ENCODE measurements around the gene LRRC23. TPM values are rescaled to one million over a fixed set of nuclear protein-coding genes. Genes with fewer than 3 reads are reported as not detected.

LRRC23 gene
- polyA plus RNA-seq, 1 donor from 2014 or later = 4.9 TPM

- peak overlapping the region; percentile 89 to 98 (median 93) for H3K27ac Mint-ChIP-seq
- H3K4me1 Mint-ChIP-seq = peaks cover 11 to 22% (median 13%) of the 10 kb centered on the region in 3 donors
- H3K27me3 Mint-ChIP-seq = no peaks in the 10 kb centered on the region
- H3K4me3 Mint-ChIP-seq = peak overlapping the region; percentile 70 to 96 (median 88)
- H3K9me3 Mint-ChIP-seq = no peaks in the 10 kb centered on the region
- H3K36me3 Mint-ChIP-seq = peaks cover 3% of the 10 kb centered on the region
Observed at GRCh38 chr12:6936636-6937480, 32.2 kb downstream of the LRRC23 start.

- Mint-ChIP-seq H3K4me1 (peaks cover 9 to 15% (median 9%) of the 10 kb centered on the region in 3 donors), H3K4me3 (peak overlapping the region; percentile 70 to 96 (median 88)), H3K27ac (peak overlapping the region; percentile 89 to 98 (median 93)), H3K9me3 (no peaks in the 10 kb centered on the region), H3K36me3 (peaks cover 4% of the 10 kb centered on the region), H3K27me3 (no peaks in the 10 kb centered on the region)
Observed at GRCh38 chr12:6937481-6938352, 33.1 kb downstream of the LRRC23 start.

GRCh38 chr12:6938353-6939190 is 34.0 kb downstream of the LRRC23 start:
- Mint-ChIP-seq H3K27me3 (no peaks in the 10 kb centered on the region), H3K27ac (peak overlapping the region; percentile 89 to 98 (median 93)), H3K36me3 (peaks cover 4% of the 10 kb centered on the region), H3K9me3 (no peaks in the 10 kb centered on the region), H3K4me3 (peak overlapping the region in 3 of 4 donors; percentile 0 to 84 (median 72)), H3K4me1 (peaks cover 13 to 14% (median 14%) of the 10 kb centered on the region in 3 donors)

DNA sequence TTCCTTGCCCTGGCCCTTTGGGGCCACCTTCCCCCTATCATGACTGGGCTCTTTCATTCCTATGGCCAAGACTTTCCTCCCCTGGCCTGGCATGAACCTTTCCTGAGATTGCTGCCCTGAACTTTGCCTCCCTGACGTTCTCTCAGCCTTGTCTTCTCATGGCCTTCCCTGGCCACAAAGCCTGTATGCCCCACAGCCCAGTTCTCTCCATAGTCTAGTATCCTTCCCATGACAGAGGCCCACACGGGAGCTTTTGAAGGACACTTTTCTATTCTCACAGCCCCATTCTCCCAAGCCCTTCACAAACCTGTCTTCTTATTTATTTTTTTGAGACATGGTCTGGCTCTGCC is 34.5 kb downstream of the LRRC23 start:
- H3K9me3 Mint-ChIP-seq = no peaks in the 10 kb centered on the region
- no peaks in the 10 kb centered on the region for H3K27me3 Mint-ChIP-seq
- H3K27ac Mint-ChIP-seq = peak overlapping the region; percentile 63 to 79 (median 66)
- peaks cover 4% of the 10 kb centered on the region for H3K36me3 Mint-ChIP-seq
- peak overlapping the region in 3 of 4 donors; percentile 0 to 84 (median 72) for H3K4me3 Mint-ChIP-seq
- H3K4me1 Mint-ChIP-seq = peaks cover 15 to 18% (median 15%) of the 10 kb centered on the region in 3 donors

- Mint-ChIP-seq H3K27me3 (no peaks in the 10 kb centered on the region), H3K4me1 (peaks cover 15 to 32% (median 28%) of the 10 kb centered on the region in 3 donors), H3K9me3 (no peaks in the 10 kb centered on the region), H3K36me3 (peaks cover 3% of the 10 kb centered on the region), H3K4me3 (peak overlapping the region in 1 of 4 donors; percentile 42), H3K27ac (peak overlapping the region in 2 of 3 donors; percentile 66 to 76)
Observed at GRCh38 chr12:6941267-6941666, 36.6 kb downstream of the LRRC23 start.

DNA sequence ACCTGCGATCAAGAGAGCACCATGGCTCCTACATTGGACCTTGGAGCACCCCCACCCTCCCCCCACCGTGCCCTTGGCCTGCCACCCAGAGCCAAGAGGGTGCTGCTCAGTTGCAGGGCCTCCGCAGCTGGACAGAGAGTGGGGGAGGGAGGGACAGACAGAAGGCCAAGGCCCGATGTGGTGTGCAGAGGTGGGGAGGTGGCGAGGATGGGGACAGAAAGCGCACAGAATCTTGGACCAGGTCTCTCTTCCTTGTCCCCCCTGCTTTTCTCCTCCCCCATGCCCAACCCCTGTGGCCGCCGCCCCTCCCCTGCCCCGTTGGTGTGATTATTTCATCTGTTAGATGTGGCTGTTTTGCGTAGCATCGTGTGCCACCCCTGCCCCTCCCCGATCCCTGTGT is 37.2 kb downstream of the LRRC23 start:
- Mint-ChIP-seq H3K27ac (peak overlapping the region in 2 of 3 donors; percentile 37 to 95), H3K4me3 (peak overlapping the region in 1 of 4 donors; percentile 61), H3K9me3 (no peaks in the 10 kb centered on the region), H3K4me1 (peaks cover 17 to 33% (median 28%) of the 10 kb centered on the region in 3 donors), H3K27me3 (no peaks in the 10 kb centered on the region), H3K36me3 (peaks cover 2% of the 10 kb centered on the region)

- H3K27ac Mint-ChIP-seq = peak overlapping the region; percentile 37 to 95 (median 86)
- H3K27me3 Mint-ChIP-seq = no peaks in the 10 kb centered on the region
- peaks cover 2% of the 10 kb centered on the region for H3K36me3 Mint-ChIP-seq
- peaks cover 21 to 36% (median 31%) of the 10 kb centered on the region in 3 donors for H3K4me1 Mint-ChIP-seq
- H3K9me3 Mint-ChIP-seq = no peaks in the 10 kb centered on the region
- peak overlapping the region in 1 of 4 donors; percentile 61 for H3K4me3 Mint-ChIP-seq
Observed at GRCh38 chr12:6942331-6942665, 37.7 kb downstream of the LRRC23 start.

- no peaks in the 10 kb centered on the region for H3K9me3 Mint-ChIP-seq
- peak overlapping the region; percentile 95 to 100 (median 99) for H3K27ac Mint-ChIP-seq
- peaks cover 21 to 40% (median 35%) of the 10 kb centered on the region in 3 donors for H3K4me1 Mint-ChIP-seq
- H3K36me3 Mint-ChIP-seq = peaks cover 2% of the 10 kb centered on the region
- no peaks in the 10 kb centered on the region for H3K27me3 Mint-ChIP-seq
- H3K4me3 Mint-ChIP-seq = peak overlapping the region; percentile 86 to 99 (median 96)
Observed at GRCh38 chr12:6943389-6943721, 38.7 kb downstream of the LRRC23 start.

DNA sequence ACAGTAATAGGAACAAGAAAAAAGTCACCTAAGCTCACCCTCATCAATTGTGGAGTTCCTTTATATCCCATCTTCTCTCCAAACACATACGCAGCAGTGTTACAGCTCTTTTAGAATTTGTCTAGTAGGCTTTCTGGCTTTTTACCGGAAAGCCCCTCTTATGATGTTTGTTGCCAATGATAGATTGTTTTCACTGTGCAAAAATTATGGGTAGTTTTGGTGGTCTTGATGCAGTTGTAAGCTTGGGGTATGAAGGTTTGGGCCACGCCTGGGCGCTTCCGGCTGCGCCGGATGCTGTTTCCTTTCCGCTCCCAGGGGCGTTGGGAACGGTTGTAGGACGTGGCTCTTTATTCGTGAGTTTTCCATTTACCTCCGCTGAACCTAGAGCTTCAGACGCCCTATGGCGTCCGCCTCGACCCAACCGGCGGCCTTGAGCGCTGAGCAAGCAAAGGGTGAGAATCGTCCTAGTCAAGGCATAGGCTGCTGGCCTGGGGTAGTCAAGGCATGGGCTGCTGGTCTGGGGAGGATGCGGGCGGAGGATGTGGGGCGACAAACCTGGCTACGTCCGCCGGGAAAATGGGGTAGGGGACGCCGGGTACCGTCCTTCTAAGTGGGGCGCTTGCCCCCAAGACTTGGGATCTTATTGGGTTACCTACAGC is 39.2 kb downstream of the LRRC23 start, which contains the start of the genes C12orf57 and RNU7-1:
C12orf57 (plus strand) TSS at position 301 of the 659 bp plus-strand sequence; CDS start at position 401, 100 bp downstream.
RNU7-1 (plus strand) TSS at position 95 of the 659 bp plus-strand sequence.
- peak within 1 kb of the TSS; percentile 86 to 99 (median 96) for H3K4me3 Mint-ChIP-seq
- H3K27ac Mint-ChIP-seq = peak within 1 kb of the TSS; percentile 95 to 100 (median 99)
- H3K36me3 Mint-ChIP-seq = peaks cover 2% of the 10 kb centered on the region
- no peaks in the 10 kb centered on the region for H3K9me3 Mint-ChIP-seq
- no peaks in the 10 kb centered on the region for H3K27me3 Mint-ChIP-seq
- peaks cover 21 to 43% (median 37%) of the 10 kb centered on the region in 3 donors for H3K4me1 Mint-ChIP-seq

DNA sequence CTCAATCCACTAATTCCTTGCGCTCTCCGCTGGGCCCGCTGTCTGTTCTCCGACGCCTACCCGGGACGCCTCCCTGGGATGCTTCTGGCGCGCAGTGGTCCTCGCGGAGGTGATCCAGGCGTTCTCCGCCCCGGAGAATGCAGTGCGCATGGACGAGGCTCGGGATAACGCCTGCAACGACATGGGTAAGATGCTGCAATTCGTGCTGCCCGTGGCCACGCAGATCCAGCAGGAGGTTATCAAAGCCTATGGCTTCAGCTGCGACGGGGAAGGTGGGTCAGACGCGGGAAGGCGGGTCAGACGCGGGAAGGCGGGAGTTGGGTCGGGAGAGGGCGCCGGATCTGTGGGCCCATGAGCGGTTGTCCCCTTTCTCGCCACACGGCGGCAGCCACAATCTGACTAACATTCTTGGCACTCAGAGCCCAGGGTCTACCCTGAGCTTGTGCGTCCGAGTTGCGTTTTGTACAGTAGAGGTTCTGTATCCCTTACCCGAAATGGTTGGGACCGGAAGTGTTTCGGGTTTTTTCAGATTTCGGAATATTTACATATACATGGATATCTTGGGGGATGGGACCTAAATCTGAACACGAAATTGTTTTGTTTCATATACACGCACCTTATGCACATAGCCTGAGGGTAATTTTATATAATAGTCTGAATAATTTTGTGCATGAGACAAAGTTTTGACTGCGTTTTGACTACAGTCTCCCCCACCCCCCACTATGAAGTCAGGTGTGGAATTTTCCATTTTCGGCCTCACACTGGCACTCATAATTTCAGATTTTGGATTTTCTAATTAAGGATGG is 40.0 kb downstream of the LRRC23 start:
- H3K9me3 Mint-ChIP-seq = no peaks in the 10 kb centered on the region
- peaks cover 28 to 51% (median 45%) of the 10 kb centered on the region in 3 donors for H3K4me1 Mint-ChIP-seq
- H3K4me3 Mint-ChIP-seq = peak overlapping the region; percentile 86 to 99 (median 96)
- H3K36me3 Mint-ChIP-seq = peaks cover 2% of the 10 kb centered on the region
- peak overlapping the region; percentile 95 to 100 (median 99) for H3K27ac Mint-ChIP-seq
- no peaks in the 10 kb centered on the region for H3K27me3 Mint-ChIP-seq

- Mint-ChIP-seq H3K27ac (peak overlapping the region; percentile 95 to 100 (median 99)), H3K4me1 (peaks cover 35 to 60% (median 54%) of the 10 kb centered on the region in 3 donors), H3K36me3 (peaks cover 2% of the 10 kb centered on the region), H3K27me3 (no peaks in the 10 kb centered on the region), H3K9me3 (no peaks in the 10 kb centered on the region), H3K4me3 (peak overlapping the region; percentile 79 to 94 (median 90))
Observed at GRCh38 chr12:6945613-6946012, 41.0 kb downstream of the LRRC23 start.

GRCh38 chr12:6946033-6946919 is 41.7 kb downstream of the LRRC23 start:
- Mint-ChIP-seq H3K27ac (peak overlapping the region; percentile 95 to 100 (median 99)), H3K4me3 (peak overlapping the region; percentile 70 to 94 (median 93)), H3K9me3 (no peaks in the 10 kb centered on the region), H3K27me3 (no peaks in the 10 kb centered on the region), H3K36me3 (peaks cover 2% of the 10 kb centered on the region), H3K4me1 (peaks cover 40 to 64% (median 58%) of the 10 kb centered on the region in 3 donors)
